HL-60 (cell line): Measurements from ENCODE around the gene EHHADH. TPM values are rescaled to one million over a fixed set of nuclear protein-coding genes. Genes with fewer than 3 reads are reported as not detected.

Experiments used
- DNase-seq, 2 experiments: peaks; one replicate each; pipeline ENCODE4 v3.0.0-alpha.2; 2010 to 2020; ENCODE audit warnings: low read depth in 1 of 2, low spot score in 1 of 2
- H3K27ac ChIP-seq: fragments of 250-450 bp; sonication (Bioruptor Pico); replicated peaks from 2 replicates; pipeline ENCODE4 v1.5.1; 2020; ENCODE audit warnings: mild to moderate bottlenecking, moderate library complexity
- H3K27me3 ChIP-seq: fragments of 250-450 bp; sonication (Bioruptor Pico); 2 replicates; pipeline ENCODE4 v1.5.1; 2021; ENCODE audit warnings: mild to moderate bottlenecking, moderate library complexity; ENCODE audit not compliant: insufficient read depth, poor library complexity, severe bottlenecking
- H3K4me3 ChIP-seq: replicated peaks from 2 replicates; pipeline ENCODE4 v1.5.1; 2011; ENCODE audit warnings: mild to moderate bottlenecking, control low read depth, low read length; ENCODE audit not compliant: insufficient read depth
- GABPA ChIP-seq: IDR thresholded peaks from 2 replicates; pipeline ENCODE4 v1.6.1; 2012; ENCODE audit warnings: low read depth
- POLR2AphosphoS5 ChIP-seq: IDR thresholded peaks from 2 replicates; pipeline ENCODE4 v1.6.1; 2012; ENCODE audit warnings: low read depth
- SPI1 ChIP-seq: IDR thresholded peaks from 2 replicates; pipeline ENCODE4 v1.6.1; 2012; ENCODE audit warnings: low read depth, mild to moderate bottlenecking, borderline replicate concordance
- microRNA-seq: library from miRNA; unstranded; fragments of <30 nt; microRNA quantifications from one replicate; pipeline ENCODE4, GENCODE V29; 2018
- TF ChIP-seq, protein P1 (sequence below): IDR thresholded peaks from one replicate; pipeline ENCODE4 v1.5.1; 2011; ENCODE audit warnings: low read length, control low read depth, inconsistent platforms; ENCODE audit not compliant: insufficient read depth
- TF ChIP-seq, protein P2 (sequence below): IDR thresholded peaks from 2 replicates; pipeline ENCODE4 v1.6.1; 2012; ENCODE audit warnings: low read depth; ENCODE audit not compliant: insufficient replicate concordance

EHHADH gene

DNA sequence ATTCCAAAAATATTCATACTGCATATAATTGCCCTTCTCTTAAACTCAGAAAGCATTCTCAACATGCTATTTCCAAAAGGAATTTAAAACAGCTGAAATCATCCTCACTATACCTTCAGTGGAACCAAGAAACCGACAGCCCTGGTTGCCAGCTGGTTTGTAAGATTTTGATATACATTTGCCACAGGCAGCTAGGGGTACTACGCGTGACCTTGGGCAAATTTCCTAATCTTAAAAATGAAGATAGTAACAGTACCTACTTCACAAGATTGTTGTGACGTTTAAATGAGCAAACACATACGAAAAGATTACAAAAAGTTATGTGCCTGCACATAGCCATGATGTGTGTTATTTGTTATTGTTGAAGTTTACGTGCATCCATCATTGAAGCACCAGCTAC, 108.3 kb downstream of the EHHADH start:
- peaks cover 24% of the 10 kb centered on the region for H3K27me3 ChIP-seq
- H3K4me3 ChIP-seq = no peak overlapping the region
- TF ChIP-seq GABPA (no peak), POLR2AphosphoS5 (no peak), SPI1 (no peak)
- TF ChIP-seq, protein P1, sequence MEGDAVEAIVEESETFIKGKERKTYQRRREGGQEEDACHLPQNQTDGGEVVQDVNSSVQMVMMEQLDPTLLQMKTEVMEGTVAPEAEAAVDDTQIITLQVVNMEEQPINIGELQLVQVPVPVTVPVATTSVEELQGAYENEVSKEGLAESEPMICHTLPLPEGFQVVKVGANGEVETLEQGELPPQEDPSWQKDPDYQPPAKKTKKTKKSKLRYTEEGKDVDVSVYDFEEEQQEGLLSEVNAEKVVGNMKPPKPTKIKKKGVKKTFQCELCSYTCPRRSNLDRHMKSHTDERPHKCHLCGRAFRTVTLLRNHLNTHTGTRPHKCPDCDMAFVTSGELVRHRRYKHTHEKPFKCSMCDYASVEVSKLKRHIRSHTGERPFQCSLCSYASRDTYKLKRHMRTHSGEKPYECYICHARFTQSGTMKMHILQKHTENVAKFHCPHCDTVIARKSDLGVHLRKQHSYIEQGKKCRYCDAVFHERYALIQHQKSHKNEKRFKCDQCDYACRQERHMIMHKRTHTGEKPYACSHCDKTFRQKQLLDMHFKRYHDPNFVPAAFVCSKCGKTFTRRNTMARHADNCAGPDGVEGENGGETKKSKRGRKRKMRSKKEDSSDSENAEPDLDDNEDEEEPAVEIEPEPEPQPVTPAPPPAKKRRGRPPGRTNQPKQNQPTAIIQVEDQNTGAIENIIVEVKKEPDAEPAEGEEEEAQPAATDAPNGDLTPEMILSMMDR = no peak
- TF ChIP-seq, protein P2, sequence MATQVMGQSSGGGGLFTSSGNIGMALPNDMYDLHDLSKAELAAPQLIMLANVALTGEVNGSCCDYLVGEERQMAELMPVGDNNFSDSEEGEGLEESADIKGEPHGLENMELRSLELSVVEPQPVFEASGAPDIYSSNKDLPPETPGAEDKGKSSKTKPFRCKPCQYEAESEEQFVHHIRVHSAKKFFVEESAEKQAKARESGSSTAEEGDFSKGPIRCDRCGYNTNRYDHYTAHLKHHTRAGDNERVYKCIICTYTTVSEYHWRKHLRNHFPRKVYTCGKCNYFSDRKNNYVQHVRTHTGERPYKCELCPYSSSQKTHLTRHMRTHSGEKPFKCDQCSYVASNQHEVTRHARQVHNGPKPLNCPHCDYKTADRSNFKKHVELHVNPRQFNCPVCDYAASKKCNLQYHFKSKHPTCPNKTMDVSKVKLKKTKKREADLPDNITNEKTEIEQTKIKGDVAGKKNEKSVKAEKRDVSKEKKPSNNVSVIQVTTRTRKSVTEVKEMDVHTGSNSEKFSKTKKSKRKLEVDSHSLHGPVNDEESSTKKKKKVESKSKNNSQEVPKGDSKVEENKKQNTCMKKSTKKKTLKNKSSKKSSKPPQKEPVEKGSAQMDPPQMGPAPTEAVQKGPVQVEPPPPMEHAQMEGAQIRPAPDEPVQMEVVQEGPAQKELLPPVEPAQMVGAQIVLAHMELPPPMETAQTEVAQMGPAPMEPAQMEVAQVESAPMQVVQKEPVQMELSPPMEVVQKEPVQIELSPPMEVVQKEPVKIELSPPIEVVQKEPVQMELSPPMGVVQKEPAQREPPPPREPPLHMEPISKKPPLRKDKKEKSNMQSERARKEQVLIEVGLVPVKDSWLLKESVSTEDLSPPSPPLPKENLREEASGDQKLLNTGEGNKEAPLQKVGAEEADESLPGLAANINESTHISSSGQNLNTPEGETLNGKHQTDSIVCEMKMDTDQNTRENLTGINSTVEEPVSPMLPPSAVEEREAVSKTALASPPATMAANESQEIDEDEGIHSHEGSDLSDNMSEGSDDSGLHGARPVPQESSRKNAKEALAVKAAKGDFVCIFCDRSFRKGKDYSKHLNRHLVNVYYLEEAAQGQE = no peak
- DNase-seq = no peak
- no peak overlapping the region for H3K27ac ChIP-seq

DNA sequence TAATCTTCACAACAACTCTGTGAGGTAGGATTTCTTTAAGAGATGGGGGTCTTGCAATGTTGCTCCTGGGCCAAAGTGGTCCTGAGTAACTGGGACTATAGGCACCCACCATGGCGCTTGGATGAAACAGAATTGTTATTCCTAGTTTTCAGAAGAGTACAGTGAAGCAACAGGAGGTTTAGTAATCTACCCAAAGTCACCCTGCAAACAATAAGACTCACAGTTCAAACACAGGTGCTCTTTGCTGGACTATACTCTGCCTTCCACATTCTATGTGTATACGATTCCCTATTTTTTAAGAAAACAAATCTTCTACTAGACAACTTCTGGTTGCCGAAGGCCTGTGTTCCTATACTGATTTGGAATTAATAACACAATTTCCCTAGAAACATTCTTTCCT, 109.1 kb downstream of the EHHADH start:
- no peak for TF ChIP-seq GABPA
- TF ChIP-seq, protein P1 = no peak
- TF ChIP-seq POLR2AphosphoS5 = no peak
- TF ChIP-seq, protein P2 = no peak
- no peak for TF ChIP-seq SPI1
- no peak for DNase-seq
- Histone ChIP-seq H3K27ac (no peak overlapping the region), H3K4me3 (no peak overlapping the region), H3K27me3 (peaks cover 20% of the 10 kb centered on the region)

Small RNAs within 50 kb of the gene (microRNA-seq; reads per million reads assigned to microRNA genes)
- gene MIR5588 = not detected
